GM21367 (cell line): Measurements from ENCODE around the gene OR56A5.

Experiments
- ATAC-seq: cut with Tn5 transposase; IDR thresholded peaks from one replicate; pipeline ENCODE4 v1.9.1; 2021; ENCODE audit not compliant: unreplicated experiment

Gene OR56A5

GRCh38 chr11:5933116-5933515 lies 35.2 kb downstream of the OR56A5 start:
- ATAC-seq: no peak

GRCh38 chr11:5932671-5933070 lies 35.6 kb downstream of the OR56A5 start:
- ATAC-seq: no peak

GRCh38 chr11:5931061-5931460 lies 37.2 kb downstream of the OR56A5 start:
- no peak for ATAC-seq

- ATAC-seq: no peak
Measured at GRCh38 chr11:5930614-5931013, 37.7 kb downstream of the OR56A5 start.

- no peak for ATAC-seq
Measured at GRCh38 chr11:5929571-5930368, 38.5 kb downstream of the OR56A5 start.

GRCh38 chr11:5928811-5929210 lies 39.5 kb downstream of the OR56A5 start:
- no peak for ATAC-seq

GRCh38 chr11:5928271-5928670 lies 40.0 kb downstream of the OR56A5 start:
- no peak for ATAC-seq

GRCh38 chr11:5923794-5924193 lies 44.5 kb downstream of the OR56A5 start:
- no peak for ATAC-seq

- peak; percentile 53 for ATAC-seq
Measured at GRCh38 chr11:5923427-5923776, 44.9 kb downstream of the OR56A5 start.

- peak; percentile 83 for ATAC-seq
Measured at GRCh38 chr11:5922749-5923426, 45.4 kb downstream of the OR56A5 start.
